Measurements from ENCODE around the gene TBX6.

The TBX6 gene

GRCh38 chr16:30066761-30067583, 24.8 kb downstream of the TBX6 start:
- Histone ChIP-seq H3K27me3 (ENCODE audit: insufficient read depth, insufficient read length) (no peaks in the 10 kb centered on the region), H3K36me3 (ENCODE audit: insufficient read depth, insufficient read length, low read length) (peaks cover 60% of the 10 kb centered on the region), H3K4me1 (ENCODE audit: insufficient read depth, insufficient read length) (peaks cover 33% of the 10 kb centered on the region), H3K4me3 (ENCODE audit: insufficient read length, low read depth) (peak overlapping the region; percentile 98), H3K9me3 (ENCODE audit: insufficient read depth, low read length) (no peaks in the 10 kb centered on the region), H3K9ac (ENCODE audit: insufficient read length, low read depth) (peak overlapping the region; percentile 99)
- no peak for DNase-seq (ENCODE audit: low read depth, low spot score)
- no peak for TF ChIP-seq YY1 (IDR thresholded peaks at IDR 0.05; ENCODE audit: insufficient read depth, insufficient read length)
- no peak for TF ChIP-seq SUZ12 (IDR thresholded peaks at IDR 0.05; ENCODE audit: extremely low read depth, insufficient read depth, insufficient read length)
- TF ChIP-seq ZNF274 (IDR thresholded peaks at IDR 0.05; ENCODE audit: low read depth, low read length) = no peak

- H3K36me3 ChIP-seq (ENCODE audit: insufficient read depth, insufficient read length, low read length) = peaks cover 53% of the 10 kb centered on the region
- no peaks in the 10 kb centered on the region for H3K9me3 ChIP-seq (ENCODE audit: insufficient read depth, low read length)
- H3K4me3 ChIP-seq (ENCODE audit: insufficient read length, low read depth) = peak overlapping the region; percentile 98
- H3K9ac ChIP-seq (ENCODE audit: insufficient read length, low read depth) = peak overlapping the region; percentile 99
- peaks cover 33% of the 10 kb centered on the region for H3K4me1 ChIP-seq (ENCODE audit: insufficient read depth, insufficient read length)
- no peak for DNase-seq (ENCODE audit: low read depth, low spot score)
- TF ChIP-seq SUZ12 (IDR thresholded peaks at IDR 0.05; ENCODE audit: extremely low read depth, insufficient read depth, insufficient read length) = no peak
- no peak for TF ChIP-seq YY1 (IDR thresholded peaks at IDR 0.05; ENCODE audit: insufficient read depth, insufficient read length)
- TF ChIP-seq ZNF274 (IDR thresholded peaks at IDR 0.05; ENCODE audit: low read depth, low read length) = no peak
- H3K27me3 ChIP-seq (ENCODE audit: insufficient read depth, insufficient read length) = no peaks in the 10 kb centered on the region
Measured at GRCh38 chr16:30065943-30066760, 25.6 kb downstream of the TBX6 start.

GRCh38 chr16:30065102-30065942, 26.4 kb downstream of the TBX6 start, which contains the start of gene ALDOA:
Gene ALDOA, plus strand, starts transcription at chr16:30065760. Its CDS starts 1,138 bp downstream, at chr16:30066898.
- TF ChIP-seq SUZ12 (IDR thresholded peaks at IDR 0.05; ENCODE audit: extremely low read depth, insufficient read depth, insufficient read length) (no peak), YY1 (IDR thresholded peaks at IDR 0.05; ENCODE audit: insufficient read depth, insufficient read length) (no peak), ZNF274 (IDR thresholded peaks at IDR 0.05; ENCODE audit: low read depth, low read length) (no peak)
- peak; percentile 96 for DNase-seq (ENCODE audit: low read depth, low spot score)
- Histone ChIP-seq H3K27me3 (ENCODE audit: insufficient read depth, insufficient read length) (no peaks in the 10 kb centered on the region), H3K9ac (ENCODE audit: insufficient read length, low read depth) (peak within 1 kb of the TSS; percentile 99), H3K4me1 (ENCODE audit: insufficient read depth, insufficient read length) (peaks cover 38% of the 10 kb centered on the region), H3K9me3 (ENCODE audit: insufficient read depth, low read length) (no peaks in the 10 kb centered on the region), H3K36me3 (ENCODE audit: insufficient read depth, insufficient read length, low read length) (peaks cover 45% of the 10 kb centered on the region), H3K4me3 (ENCODE audit: insufficient read length, low read depth) (peak within 1 kb of the TSS; percentile 98)

GRCh38 chr16:30064729-30065101, 27.0 kb downstream of the TBX6 start:
- Histone ChIP-seq H3K27me3 (ENCODE audit: insufficient read depth, insufficient read length) (no peaks in the 10 kb centered on the region), H3K9ac (ENCODE audit: insufficient read length, low read depth) (peak overlapping the region; percentile 99), H3K9me3 (ENCODE audit: insufficient read depth, low read length) (no peaks in the 10 kb centered on the region), H3K36me3 (ENCODE audit: insufficient read depth, insufficient read length, low read length) (peaks cover 39% of the 10 kb centered on the region), H3K4me1 (ENCODE audit: insufficient read depth, insufficient read length) (peaks cover 34% of the 10 kb centered on the region), H3K4me3 (ENCODE audit: insufficient read length, low read depth) (peak overlapping the region; percentile 92)
- TF ChIP-seq SUZ12 (IDR thresholded peaks at IDR 0.05; ENCODE audit: extremely low read depth, insufficient read depth, insufficient read length) (no peak), ZNF274 (IDR thresholded peaks at IDR 0.05; ENCODE audit: low read depth, low read length) (no peak), YY1 (IDR thresholded peaks at IDR 0.05; ENCODE audit: insufficient read depth, insufficient read length) (no peak)
- no peak for DNase-seq (ENCODE audit: low read depth, low spot score)

GRCh38 chr16:30063893-30064728, 27.6 kb downstream of the TBX6 start:
- TF ChIP-seq YY1 (IDR thresholded peaks at IDR 0.05; ENCODE audit: insufficient read depth, insufficient read length) (no peak), ZNF274 (IDR thresholded peaks at IDR 0.05; ENCODE audit: low read depth, low read length) (no peak), SUZ12 (IDR thresholded peaks at IDR 0.05; ENCODE audit: extremely low read depth, insufficient read depth, insufficient read length) (no peak)
- DNase-seq (ENCODE audit: low read depth, low spot score) = no peak

GRCh38 chr16:30063278-30063892, 28.3 kb downstream of the TBX6 start:
- Histone ChIP-seq H3K9me3 (ENCODE audit: insufficient read depth, low read length) (no peaks in the 10 kb centered on the region), H3K9ac (ENCODE audit: insufficient read length, low read depth) (peak overlapping the region; percentile 99), H3K27me3 (ENCODE audit: insufficient read depth, insufficient read length) (no peaks in the 10 kb centered on the region), H3K4me3 (ENCODE audit: insufficient read length, low read depth) (peak overlapping the region; percentile 92), H3K4me1 (ENCODE audit: insufficient read depth, insufficient read length) (peaks cover 21% of the 10 kb centered on the region), H3K36me3 (ENCODE audit: insufficient read depth, insufficient read length, low read length) (peaks cover 34% of the 10 kb centered on the region)
- no peak for DNase-seq (ENCODE audit: low read depth, low spot score)
- no peak for TF ChIP-seq SUZ12 (IDR thresholded peaks at IDR 0.05; ENCODE audit: extremely low read depth, insufficient read depth, insufficient read length)
- TF ChIP-seq YY1 (IDR thresholded peaks at IDR 0.05; ENCODE audit: insufficient read depth, insufficient read length) = no peak
- no peak for TF ChIP-seq ZNF274 (IDR thresholded peaks at IDR 0.05; ENCODE audit: low read depth, low read length)

More at GRCh38 chr16:30063893-30064728, 27.6 kb downstream of the TBX6 start:
- peak overlapping the region; percentile 99 for H3K9ac ChIP-seq (ENCODE audit: insufficient read length, low read depth)
- H3K4me3 ChIP-seq (ENCODE audit: insufficient read length, low read depth) = peak overlapping the region; percentile 92
- peaks cover 36% of the 10 kb centered on the region for H3K36me3 ChIP-seq (ENCODE audit: insufficient read depth, insufficient read length, low read length)
- H3K27me3 ChIP-seq (ENCODE audit: insufficient read depth, insufficient read length) = no peaks in the 10 kb centered on the region
- peaks cover 28% of the 10 kb centered on the region for H3K4me1 ChIP-seq (ENCODE audit: insufficient read depth, insufficient read length)
- H3K9me3 ChIP-seq (ENCODE audit: insufficient read depth, low read length) = no peaks in the 10 kb centered on the region
